Measurements from ENCODE around the gene NR6A1.
A peak's percentile ranks its signal among the peaks of the same experiment; 100 is the strongest.

Gene NR6A1

GRCh38 chr9:124576751-124577150 lies 194.4 kb downstream of the NR6A1 start:
- Histone ChIP-seq H3K36me3 (replicated peaks in 1 of 2; ENCODE audit: control insufficient read depth in 2 of 2, insufficient read depth in 2 of 2, low read length in 2 of 2) (peaks cover 0 to 2% of the 10 kb centered on the region in 2 donors), H2AK5ac (ENCODE audit: low read depth, low read length) (no peak overlapping the region), H2BK12ac (ENCODE audit: low read length) (no peak overlapping the region), H3K27me3 (ENCODE audit: control insufficient read depth in 3 of 3, insufficient read depth in 3 of 3, low read depth in 1 of 3, low read length in 3 of 3) (no peaks in the 10 kb centered on the region), H2AFZ (ENCODE audit: low read length) (no peak overlapping the region), H3K9ac (ENCODE audit: low read depth, low read length, poor library complexity) (no peak overlapping the region), H3K4me1 (ENCODE audit: control insufficient read depth in 2 of 2, insufficient read depth in 1 of 2, low read depth in 1 of 2, low read length in 2 of 2) (no peaks in the 10 kb centered on the region), H3K4me2 (ENCODE audit: insufficient read depth, low read length, poor library complexity, severe bottlenecking) (no peak overlapping the region), H3K18ac (ENCODE audit: low read length) (no peak overlapping the region), H3K4me3 (ENCODE audit: low read length in 2 of 2) (no peak overlapping the region), H3K14ac (ENCODE audit: low read length) (no peak overlapping the region), H4K91ac (ENCODE audit: low read depth, low read length, poor library complexity) (no peak overlapping the region), H3K9me3 (replicated peaks in 1 of 2; ENCODE audit: control insufficient read depth in 2 of 2, insufficient read depth in 1 of 2, low read depth in 1 of 2, low read length in 2 of 2) (peaks cover 2 to 12% of the 10 kb centered on the region in 2 donors), H2BK5ac (ENCODE audit: low read length) (no peak overlapping the region), H3K27ac (replicated peaks; ENCODE audit: low read length) (no peak overlapping the region), H2BK120ac (ENCODE audit: low read depth, low read length) (no peak overlapping the region), H3K4ac (ENCODE audit: low read length) (no peak overlapping the region), H3K23ac (ENCODE audit: low read depth, low read length, poor library complexity) (no peak overlapping the region), H2BK15ac (ENCODE audit: low read length) (no peak overlapping the region), H4K8ac (ENCODE audit: low read depth, low read length) (no peak overlapping the region), H3K79me1 (ENCODE audit: low read depth, low read length) (peaks cover 2% of the 10 kb centered on the region)
- DNase-seq (ENCODE audit: low spot score) = no peak
- WGBS, 2 donors (ENCODE audit: extremely low coverage in 2 of 2, insufficient read length in 2 of 2, insufficient replicate concordance in 1 of 2) = no CpG with 5 or more reads among the region's 6 CpGs

- Histone ChIP-seq H2AK5ac (ENCODE audit: low read depth, low read length) (no peak overlapping the region), H3K79me1 (ENCODE audit: low read depth, low read length) (peaks cover 1% of the 10 kb centered on the region), H2BK12ac (ENCODE audit: low read length) (no peak overlapping the region), H3K4me1 (ENCODE audit: control insufficient read depth in 2 of 2, insufficient read depth in 1 of 2, low read depth in 1 of 2, low read length in 2 of 2) (peaks cover 0 to 5% of the 10 kb centered on the region in 2 donors), H4K91ac (ENCODE audit: low read depth, low read length, poor library complexity) (no peak overlapping the region), H3K18ac (ENCODE audit: low read length) (no peak overlapping the region), H3K9me3 (replicated peaks in 1 of 2; ENCODE audit: control insufficient read depth in 2 of 2, insufficient read depth in 1 of 2, low read depth in 1 of 2, low read length in 2 of 2) (peaks cover 0 to 6% of the 10 kb centered on the region in 2 donors), H2AFZ (ENCODE audit: low read length) (no peak overlapping the region), H3K14ac (ENCODE audit: low read length) (no peak overlapping the region), H3K4me2 (ENCODE audit: insufficient read depth, low read length, poor library complexity, severe bottlenecking) (no peak overlapping the region), H4K8ac (ENCODE audit: low read depth, low read length) (no peak overlapping the region), H3K27me3 (ENCODE audit: control insufficient read depth in 3 of 3, insufficient read depth in 3 of 3, low read depth in 1 of 3, low read length in 3 of 3) (no peaks in the 10 kb centered on the region), H3K27ac (replicated peaks; ENCODE audit: low read length) (no peak overlapping the region), H3K4me3 (ENCODE audit: low read length in 2 of 2) (no peak overlapping the region), H2BK5ac (ENCODE audit: low read length) (no peak overlapping the region), H3K23ac (ENCODE audit: low read depth, low read length, poor library complexity) (no peak overlapping the region), H3K36me3 (replicated peaks in 1 of 2; ENCODE audit: control insufficient read depth in 2 of 2, insufficient read depth in 2 of 2, low read length in 2 of 2) (peaks cover 0 to 2% of the 10 kb centered on the region in 2 donors), H3K4ac (ENCODE audit: low read length) (no peak overlapping the region), H2BK15ac (ENCODE audit: low read length) (no peak overlapping the region), H2BK120ac (ENCODE audit: low read depth, low read length) (no peak overlapping the region), H3K9ac (ENCODE audit: low read depth, low read length, poor library complexity) (no peak overlapping the region)
- no peak for DNase-seq (ENCODE audit: low spot score)
- no CpG with 5 or more reads among the region's 10 CpGs for WGBS, 2 donors (ENCODE audit: extremely low coverage in 2 of 2, insufficient read length in 2 of 2, insufficient replicate concordance in 1 of 2)
Observed at GRCh38 chr9:124574534-124575375, 196.4 kb downstream of the NR6A1 start.

- H3K79me1 ChIP-seq (ENCODE audit: low read depth, low read length) = peaks cover 3% of the 10 kb centered on the region
- no peak overlapping the region for H3K4ac ChIP-seq (ENCODE audit: low read length)
- H2AFZ ChIP-seq (ENCODE audit: low read length) = no peak overlapping the region
- no peak for DNase-seq (ENCODE audit: low spot score)
- H3K27me3 ChIP-seq (ENCODE audit: control insufficient read depth in 3 of 3, insufficient read depth in 3 of 3, low read depth in 1 of 3, low read length in 3 of 3) = no peaks in the 10 kb centered on the region
- H3K4me1 ChIP-seq (ENCODE audit: control insufficient read depth in 2 of 2, insufficient read depth in 1 of 2, low read depth in 1 of 2, low read length in 2 of 2) = peaks cover 0 to 10% of the 10 kb centered on the region in 2 donors
- H3K4me3 ChIP-seq (ENCODE audit: low read length in 2 of 2) = no peak overlapping the region
- H2BK15ac ChIP-seq (ENCODE audit: low read length) = no peak overlapping the region
- no peak overlapping the region for H3K27ac ChIP-seq (replicated peaks; ENCODE audit: low read length)
- no peak overlapping the region for H2BK12ac ChIP-seq (ENCODE audit: low read length)
- no peak overlapping the region for H3K9ac ChIP-seq (ENCODE audit: low read depth, low read length, poor library complexity)
- H2AK5ac ChIP-seq (ENCODE audit: low read depth, low read length) = no peak overlapping the region
- WGBS, 2 donors (ENCODE audit: extremely low coverage in 2 of 2, insufficient read length in 2 of 2, insufficient replicate concordance in 1 of 2) = no CpG with 5 or more reads among the region's 4 CpGs
- no peak overlapping the region for H4K8ac ChIP-seq (ENCODE audit: low read depth, low read length)
- H3K18ac ChIP-seq (ENCODE audit: low read length) = no peak overlapping the region
- no peak overlapping the region for H3K4me2 ChIP-seq (ENCODE audit: insufficient read depth, low read length, poor library complexity, severe bottlenecking)
- H2BK120ac ChIP-seq (ENCODE audit: low read depth, low read length) = no peak overlapping the region
- peaks cover 0 to 2% of the 10 kb centered on the region in 2 donors for H3K36me3 ChIP-seq (replicated peaks in 1 of 2; ENCODE audit: control insufficient read depth in 2 of 2, insufficient read depth in 2 of 2, low read length in 2 of 2)
- H3K9me3 ChIP-seq (replicated peaks in 1 of 2; ENCODE audit: control insufficient read depth in 2 of 2, insufficient read depth in 1 of 2, low read depth in 1 of 2, low read length in 2 of 2) = peaks cover 0 to 3% of the 10 kb centered on the region in 2 donors
- no peak overlapping the region for H3K23ac ChIP-seq (ENCODE audit: low read depth, low read length, poor library complexity)
- H2BK5ac ChIP-seq (ENCODE audit: low read length) = no peak overlapping the region
- H3K14ac ChIP-seq (ENCODE audit: low read length) = no peak overlapping the region
- no peak overlapping the region for H4K91ac ChIP-seq (ENCODE audit: low read depth, low read length, poor library complexity)
Observed at GRCh38 chr9:124570942-124571666, 200.0 kb downstream of the NR6A1 start.

GRCh38 chr9:124569942-124570341 lies 201.2 kb downstream of the NR6A1 start:
- Histone ChIP-seq H3K18ac (ENCODE audit: low read length) (no peak overlapping the region), H3K4ac (ENCODE audit: low read length) (no peak overlapping the region), H3K23ac (ENCODE audit: low read depth, low read length, poor library complexity) (no peak overlapping the region), H4K8ac (ENCODE audit: low read depth, low read length) (no peak overlapping the region), H2BK120ac (ENCODE audit: low read depth, low read length) (no peak overlapping the region), H3K4me1 (ENCODE audit: control insufficient read depth in 2 of 2, insufficient read depth in 1 of 2, low read depth in 1 of 2, low read length in 2 of 2) (peaks cover 0 to 10% of the 10 kb centered on the region in 2 donors), H3K9me3 (replicated peaks in 1 of 2; ENCODE audit: control insufficient read depth in 2 of 2, insufficient read depth in 1 of 2, low read depth in 1 of 2, low read length in 2 of 2) (peaks cover 0 to 5% of the 10 kb centered on the region in 2 donors), H2BK5ac (ENCODE audit: low read length) (no peak overlapping the region), H3K4me3 (ENCODE audit: low read length in 2 of 2) (no peak overlapping the region), H3K27ac (replicated peaks; ENCODE audit: low read length) (peak overlapping the region; percentile 5), H3K79me1 (ENCODE audit: low read depth, low read length) (peaks cover 3% of the 10 kb centered on the region), H2BK15ac (ENCODE audit: low read length) (no peak overlapping the region), H2BK12ac (ENCODE audit: low read length) (no peak overlapping the region), H3K14ac (ENCODE audit: low read length) (no peak overlapping the region), H4K91ac (ENCODE audit: low read depth, low read length, poor library complexity) (no peak overlapping the region), H3K27me3 (ENCODE audit: control insufficient read depth in 3 of 3, insufficient read depth in 3 of 3, low read depth in 1 of 3, low read length in 3 of 3) (no peaks in the 10 kb centered on the region), H2AFZ (ENCODE audit: low read length) (no peak overlapping the region), H3K4me2 (ENCODE audit: insufficient read depth, low read length, poor library complexity, severe bottlenecking) (no peak overlapping the region), H2AK5ac (ENCODE audit: low read depth, low read length) (no peak overlapping the region), H3K9ac (ENCODE audit: low read depth, low read length, poor library complexity) (no peak overlapping the region), H3K36me3 (replicated peaks in 1 of 2; ENCODE audit: control insufficient read depth in 2 of 2, insufficient read depth in 2 of 2, low read length in 2 of 2) (no peaks in the 10 kb centered on the region)
- no peak for DNase-seq (ENCODE audit: low spot score)
- WGBS, 2 donors (ENCODE audit: extremely low coverage in 2 of 2, insufficient read length in 2 of 2, insufficient replicate concordance in 1 of 2) = no CpG with 5 or more reads among the region's 2 CpGs

Data from neuronal stem cell (in vitro differentiated cells).